Left cardiac atrium (tissue), 4 donors: ENCODE measurements around the gene SGCA. TPM values are rescaled to one million over a fixed set of nuclear protein-coding genes. Genes with fewer than 3 reads are reported as not detected.

Experiments used
- ATAC-seq, 2 donors: fragments of 200-7000 bp; cut with Tn5 transposase; one replicate each; pipeline ENCODE4 v1.9.1; 2020; ENCODE audit warnings: mild to moderate bottlenecking in 2 of 2, moderate library complexity in 2 of 2
- DNase-seq: peaks from one replicate; pipeline ENCODE4 v3.0.0-alpha.2; 2020
- intact Hi-C, 2 donors: fragments of 100-400 bp; cut with DNase I; formaldehyde crosslinking; loops; one replicate each; pipeline versions ENCODE4 v1.14.1 to v1.15.1; 2022 to 2023
- total RNA-seq, 2 donors: library from RNA; stranded (reverse); fragmentation: NEBNext Ultra II Directional; extraction: Animal tissue kit (Norgen Biotek cat#: 25700); gene quantifications; one replicate each; pipeline ENCODE4 v1.2.1, GENCODE V29; 2021
- donor health status: DM: no; HTN: yes; CAD: no.
- donor health status: DM: no; HTN: yes; CAD: no; lungs with severe emphysema.
- donor health status: DM: yes; HTN: yes; CAD: no.
- donor health status: Dilated cardiomyopathy.

SGCA gene
- total RNA-seq, 2 donors from 2014 or later: 96.3 to 131 TPM

GRCh38 chr17:50186661-50187393, 21.0 kb downstream of the SGCA start:
- DNase-seq (no peak), ATAC-seq (no peak)
- intact Hi-C loops: no loop called here

DNA sequence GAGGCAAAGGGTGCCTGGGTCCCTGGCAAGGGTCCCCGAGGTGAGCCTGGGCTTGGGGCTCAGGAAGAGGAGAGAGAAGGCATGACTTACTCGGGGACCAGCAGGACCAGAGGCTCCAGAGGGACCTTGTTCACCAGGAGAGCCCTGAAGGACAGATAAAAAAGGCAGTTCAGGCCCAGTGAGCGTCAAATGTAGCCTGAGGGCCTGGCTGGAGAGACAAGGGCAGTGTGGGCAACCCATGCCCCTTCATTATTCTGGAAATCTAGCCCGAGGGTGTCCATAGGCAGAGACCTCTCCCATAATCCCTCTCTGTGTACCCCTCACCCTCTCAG, 21.6 kb downstream of the SGCA start:
- DNase-seq (no peak), ATAC-seq (no peak)
- intact Hi-C loops: no loop called here

GRCh38 chr17:50187751-50188530, 22.1 kb downstream of the SGCA start:
- ATAC-seq (no peak), DNase-seq (no peak)
- intact Hi-C loops: no loop called here

DNA sequence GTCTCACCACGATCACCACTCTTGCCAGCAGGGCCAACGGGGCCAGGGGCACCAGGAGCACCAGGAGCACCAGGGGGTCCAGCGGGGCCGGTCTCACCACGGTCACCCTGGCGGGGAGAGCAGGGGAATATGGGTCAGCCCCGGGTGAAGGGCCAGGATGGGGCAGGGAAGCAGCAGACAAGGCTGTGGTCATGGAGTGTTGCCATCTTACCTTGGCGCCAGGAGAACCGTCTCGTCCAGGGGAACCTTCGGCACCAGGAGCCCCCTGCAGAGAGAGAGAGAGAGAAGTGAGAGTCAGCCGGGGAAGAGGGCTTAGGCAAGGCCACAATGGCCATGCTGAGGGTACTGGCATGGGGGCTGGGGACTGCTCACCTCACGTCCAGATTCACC, 22.7 kb downstream of the SGCA start:
- DNase-seq: no peak
- ATAC-seq: no peak
- intact Hi-C loops: no loop called here

DNA sequence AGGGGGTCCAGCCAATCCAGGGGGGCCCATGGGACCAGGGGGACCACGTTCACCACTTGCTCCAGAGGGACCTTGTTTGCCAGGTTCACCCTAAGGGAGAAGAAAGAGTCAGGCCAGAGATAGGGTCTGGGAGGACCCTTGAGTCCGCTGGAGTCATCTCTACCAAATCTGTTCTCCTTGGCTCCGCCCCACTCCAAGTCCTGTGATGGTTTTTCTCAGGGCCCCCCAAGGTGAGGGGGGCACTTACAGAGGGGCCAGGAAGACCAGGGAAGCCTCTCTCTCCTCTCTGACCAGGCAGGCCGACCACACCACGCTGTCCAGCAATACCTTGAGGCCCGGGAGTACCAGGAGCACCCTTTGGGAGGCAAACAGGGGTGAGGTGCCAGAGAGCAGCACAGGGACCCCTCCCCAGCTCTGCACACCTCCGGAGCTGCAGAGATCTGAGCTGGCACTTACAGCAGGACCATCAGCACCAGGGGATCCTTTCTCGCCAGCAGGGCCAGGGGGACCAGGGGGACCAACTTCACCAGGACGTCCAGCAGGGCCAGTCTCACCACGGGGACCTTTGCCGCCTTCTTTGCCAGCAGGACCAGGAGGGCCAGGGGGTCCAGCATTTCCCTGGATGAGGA, 23.2 kb downstream of the SGCA start:
- DNase-seq (no peak), ATAC-seq (no peak)
- intact Hi-C loops: no loop called here

- intact Hi-C loops: no loop called here
- DNase-seq (no peak), ATAC-seq (no peak)
Observed at GRCh38 chr17:50189550-50190292, 23.9 kb downstream of the SGCA start.

DNA sequence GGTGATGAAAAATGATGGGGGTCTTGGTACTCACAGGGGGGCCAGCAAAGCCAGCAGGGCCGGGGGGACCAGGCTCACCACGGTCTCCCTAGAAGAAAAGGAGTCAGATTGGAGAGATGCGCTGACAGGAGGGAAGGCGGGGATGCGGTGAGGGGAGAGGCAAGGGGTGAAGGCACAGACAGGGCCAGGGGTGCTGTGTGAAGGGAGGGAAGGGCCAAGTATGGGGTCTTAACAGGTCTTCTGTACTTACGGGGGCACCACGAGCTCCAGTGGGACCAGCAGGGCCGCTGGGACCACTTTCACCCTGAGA, 24.4 kb downstream of the SGCA start:
- DNase-seq: no peak
- intact Hi-C loops: no loop called here
- ATAC-seq: no peak

DNA sequence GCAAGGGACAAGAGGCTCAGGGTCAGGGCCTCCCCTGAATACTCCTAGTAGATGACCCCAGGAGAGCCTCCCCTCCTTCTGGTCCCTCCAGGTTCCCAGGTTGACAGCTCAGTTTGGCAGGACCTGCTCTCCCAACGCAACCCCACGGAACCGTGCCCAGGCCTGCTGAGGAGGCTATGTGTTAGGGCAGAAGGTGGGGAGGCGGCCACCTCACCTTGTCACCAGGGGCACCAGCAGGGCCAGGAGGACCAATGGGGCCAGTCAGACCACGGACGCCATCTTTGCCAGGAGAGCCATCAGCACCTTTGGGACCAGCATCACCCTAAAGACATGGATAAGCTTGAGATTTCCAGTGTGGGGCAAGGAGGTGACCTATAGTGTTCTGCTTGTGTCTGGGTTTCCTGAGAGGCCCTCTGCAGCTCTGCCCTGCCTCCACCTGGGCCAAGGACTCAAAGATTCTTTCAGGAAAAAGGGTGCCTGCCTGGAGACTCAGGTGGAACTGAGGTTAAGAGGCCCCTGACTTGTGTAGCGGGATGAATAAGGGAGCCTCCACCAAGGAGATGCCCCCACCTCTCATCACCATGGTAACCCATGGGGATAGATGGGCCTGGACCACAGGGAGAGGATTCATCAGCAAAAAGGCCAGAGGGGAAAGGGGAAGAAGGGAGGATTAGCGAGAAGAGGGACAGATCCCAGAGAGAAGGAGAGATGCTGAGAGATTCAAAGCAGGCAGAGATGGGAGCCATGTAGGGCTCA, 25.0 kb downstream of the SGCA start:
- ATAC-seq: no peak

GRCh38 chr17:50191359-50192143, 25.7 kb downstream of the SGCA start:
- no peak for ATAC-seq
- no peak for DNase-seq
- intact Hi-C loops: no loop called here

More for the DNA sequence above, 25.0 kb downstream of the SGCA start:
- intact Hi-C loops: no loop called here
- no peak for DNase-seq

- no peak for ATAC-seq
Observed at GRCh38 chr17:50192144-50192617, 26.4 kb downstream of the SGCA start.

DNA sequence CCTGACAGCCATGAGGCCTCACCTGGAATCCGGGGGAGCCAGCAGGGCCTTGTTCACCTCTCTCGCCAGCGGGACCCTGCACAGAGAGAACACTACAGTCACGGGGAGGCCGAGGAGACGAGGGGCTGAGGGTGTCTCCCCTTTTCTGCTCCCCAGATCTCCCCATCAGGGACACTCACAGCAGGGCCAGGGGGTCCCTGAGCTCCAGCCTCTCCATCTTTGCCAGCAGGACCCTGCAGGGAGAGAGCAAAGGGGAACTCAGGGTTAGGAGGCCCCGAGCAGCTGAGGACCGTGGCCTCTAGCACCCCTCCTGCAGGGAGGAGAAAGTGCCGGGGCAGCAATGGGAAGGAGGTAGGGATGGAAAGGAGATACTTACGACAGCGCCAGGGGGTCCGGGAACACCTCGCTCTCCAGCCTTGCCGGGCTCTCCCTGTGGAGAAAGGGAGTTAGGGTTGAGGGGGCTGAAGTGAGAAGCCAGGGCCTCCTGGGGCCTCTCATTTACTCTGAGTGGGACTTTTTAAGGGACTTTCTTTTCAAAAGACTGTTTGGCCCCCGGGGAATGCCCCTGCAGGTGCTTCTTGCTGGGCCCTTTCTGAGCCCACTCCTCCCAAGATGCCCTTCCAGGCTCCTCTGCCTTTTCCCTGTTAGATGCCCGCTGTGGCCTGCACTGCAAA, 26.9 kb downstream of the SGCA start:
- DNase-seq: no peak
- intact Hi-C loops: no loop called here
- no peak for ATAC-seq

More at GRCh38 chr17:50192144-50192617, 26.4 kb downstream of the SGCA start:
- DNase-seq: no peak
- intact Hi-C loops: no loop called here

DNA sequence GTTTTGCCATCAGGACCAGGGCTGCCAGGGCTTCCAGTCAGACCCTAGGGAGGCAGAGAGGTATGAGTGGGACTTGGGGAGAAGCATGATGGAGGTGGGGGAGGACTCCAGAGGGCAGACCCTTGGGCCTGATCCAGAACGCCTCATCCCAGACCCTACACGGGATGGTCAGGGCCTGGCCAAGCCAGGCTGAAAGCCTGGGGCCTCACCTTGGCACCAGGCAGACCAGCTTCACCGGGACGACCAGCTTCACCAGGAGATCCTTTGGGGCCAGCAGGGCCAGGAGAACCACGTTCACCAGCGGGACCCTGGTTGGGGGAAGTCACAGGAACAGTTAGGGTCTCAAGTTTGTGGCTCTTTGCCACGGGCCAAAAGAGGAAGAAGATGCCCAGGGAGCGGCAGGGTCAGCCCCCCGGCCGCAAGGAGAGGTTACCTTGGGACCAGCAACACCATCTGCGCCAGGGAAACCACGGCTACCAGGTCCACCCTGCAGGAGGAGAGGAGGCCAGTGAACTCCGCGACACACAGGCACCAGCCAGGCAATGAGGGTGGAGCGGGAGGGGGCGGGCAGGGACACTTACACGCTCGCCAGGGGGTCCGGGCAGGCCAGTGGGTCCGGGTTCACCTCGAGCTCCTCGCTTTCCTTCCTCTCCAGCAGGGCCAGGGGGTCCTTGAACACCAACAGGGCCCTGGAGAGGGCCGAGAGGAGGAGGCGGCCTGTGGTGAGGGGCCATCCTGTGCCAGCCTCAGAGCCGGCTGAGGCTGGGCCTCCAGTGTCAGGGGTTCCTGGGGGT, 28.5 kb downstream of the SGCA start:
- DNase-seq (no peak), ATAC-seq (no peak)

GRCh38 chr17:50194934-50195865, 29.4 kb downstream of the SGCA start:
- intact Hi-C loops: no loop called here
- DNase-seq: no peak
- ATAC-seq: no peak

More for the DNA sequence above, 28.5 kb downstream of the SGCA start:
- intact Hi-C loops: no loop called here

- intact Hi-C loops: no loop called here
- DNase-seq (no peak), ATAC-seq (no peak)
Observed at GRCh38 chr17:50196036-50196435, 30.2 kb downstream of the SGCA start.

DNA sequence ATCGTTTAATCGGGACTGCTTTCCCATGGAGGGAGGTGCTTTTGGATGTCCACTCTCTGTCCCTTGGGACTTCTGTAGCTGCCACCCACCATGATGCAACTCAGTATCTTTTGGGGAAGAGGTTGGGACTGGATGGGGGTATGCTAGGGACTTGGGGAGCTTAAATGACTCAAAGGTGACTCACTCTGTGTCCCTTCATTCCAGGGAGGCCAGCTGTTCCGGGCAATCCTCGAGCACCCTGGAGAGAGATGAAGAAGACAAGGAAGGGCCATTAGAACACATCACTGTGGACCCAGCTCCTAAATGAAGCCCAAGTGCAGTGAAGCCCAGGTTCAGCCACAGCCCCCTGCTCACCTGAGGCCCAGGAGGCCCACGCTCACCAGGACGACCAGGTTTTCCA, 31.0 kb downstream of the SGCA start:
- DNase-seq (no peak), ATAC-seq (no peak)
- intact Hi-C loops: no loop called here
